Upper lobe of left lung (tissue), 6 donors: ENCODE measurements around the gene KIF4A. TPM values are rescaled to one million over a fixed set of nuclear protein-coding genes. Genes with fewer than 3 reads are reported as not detected.

Experiments used
- ATAC-seq, 2 donors: fragments of 200-7000 bp; cut with Tn5 transposase; one replicate each; pipeline ENCODE4 v1.9.1; 2022; ENCODE audit warnings: mild to moderate bottlenecking in 2 of 2, moderate library complexity in 2 of 2; ENCODE audit not compliant: low FRiP score in 2 of 2
- DNase-seq, 2 donors: peaks; one replicate each; pipeline ENCODE4 v3.0.0-alpha.2; 2019 to 2020
- H3K27ac ChIP-seq, 4 donors: fragments of 200-600 bp; sonication (generic); one replicate each; pipeline ENCODE4 v1.5.1; 2016 to 2019
- H3K27me3 ChIP-seq, 4 donors: fragments of 200-600 bp; sonication (generic); one replicate each; pipeline ENCODE4 v1.5.1; 2017 to 2019
- H3K36me3 ChIP-seq, 4 donors: fragments of 200-600 bp; sonication (generic); one replicate each; pipeline ENCODE4 v1.5.1; 2016 to 2019
- H3K4me1 ChIP-seq, 4 donors: fragments of 200-600 bp; sonication (generic); one replicate each; pipeline ENCODE4 v1.5.1; 2018 to 2019
- H3K4me3 ChIP-seq, 4 donors: fragments of 200-600 bp; sonication (generic); one replicate each; pipeline ENCODE4 v1.5.1; 2017 to 2019; ENCODE audit warnings: mild to moderate bottlenecking in 2 of 4, moderate library complexity in 1 of 4
- H3K9me3 ChIP-seq, 4 donors: fragments of 200-600 bp; sonication (generic); one replicate each; pipeline ENCODE4 v1.5.1; 2018 to 2019
- CTCF ChIP-seq, 6 experiments: fragments of 450-650 bp in 4 of 6; fragments of 200-600 bp in 2 of 6; sonication (generic) in 2 of 6; IDR thresholded peaks; one replicate each; pipeline ENCODE4 v1.5.1; 2016 to 2019; ENCODE audit warnings: antibody characterized with exemption in 6 of 6
- EP300 ChIP-seq, 4 donors: sonication (generic); formaldehyde crosslinking; IDR thresholded peaks; one replicate each; pipeline ENCODE4 v1.5.1; 2017; ENCODE audit warnings: antibody characterized with exemption in 4 of 4, control low read depth in 2 of 4
- POLR2A ChIP-seq, 4 donors: fragments of 450-650 bp; IDR thresholded peaks; one replicate each; pipeline ENCODE4 v1.5.1; 2016 to 2017; ENCODE audit warnings: antibody characterized with exemption in 4 of 4, mild to moderate bottlenecking in 2 of 4
- POLR2AphosphoS5 ChIP-seq, 2 donors: sonication (generic); formaldehyde crosslinking; IDR thresholded peaks; one replicate each; pipeline ENCODE4 v1.5.1; 2017; ENCODE audit warnings: antibody characterized with exemption in 2 of 2
- WGBS, 2 donors: methylation state at CpG; one replicate each; pipeline ENCODE4 v1.1.5; 2017 to 2018; 5-methylcytosine and 5-hydroxymethylcytosine counted together
- total RNA-seq, 6 donors: library from RNA; depleted of rRNA in 4 of 6; stranded (reverse); fragments of >200 nt in 4 of 6; gene quantifications; one replicate each; pipeline versions ENCODE4 v1.1.0 to v1.2.1, GENCODE V29; 2016 to 2021
- donor health status: DM: no; HTN: no; CAD: no; lungs with moderate emphysema.
- donor health status: DM: no; HTN: yes; CAD: no; lungs with severe emphysema.

The KIF4A gene
- total RNA-seq, 6 donors from 2014 or later = under 0.01 to 2.6 (median 0.69) TPM

GRCh38 chrX:70254909-70255308 is 35.0 kb upstream of the KIF4A start:
- no peak for ATAC-seq
- no peak overlapping the region for H3K4me3 ChIP-seq

GRCh38 chrX:70255452-70255851 is 34.5 kb upstream of the KIF4A start:
- no peaks in the 10 kb centered on the region for H3K36me3 ChIP-seq
- peak in 1 of 2 donors; percentile 78 for ATAC-seq

More at GRCh38 chrX:70254909-70255308, 35.0 kb upstream of the KIF4A start:
- Histone ChIP-seq H3K27me3 (no peaks in the 10 kb centered on the region), H3K36me3 (no peaks in the 10 kb centered on the region), H3K27ac (no peak overlapping the region), H3K4me1 (no peaks in the 10 kb centered on the region), H3K9me3 (no peaks in the 10 kb centered on the region)
- 71 to 90% methylated on average over 3 of the region's 3 CpGs for WGBS, 2 donors
- no peak for TF ChIP-seq POLR2A (IDR thresholded peaks at IDR 0.05)
- TF ChIP-seq EP300 (IDR thresholded peaks at IDR 0.05) = no peak
- TF ChIP-seq CTCF (IDR thresholded peaks at IDR 0.05) = no peak
- no peak for TF ChIP-seq POLR2AphosphoS5 (IDR thresholded peaks at IDR 0.05)
- DNase-seq = no peak

GRCh38 chrX:70257423-70258288 is 32.2 kb upstream of the KIF4A start:
- Histone ChIP-seq H3K27ac (no peak overlapping the region), H3K4me3 (no peak overlapping the region), H3K4me1 (no peaks in the 10 kb centered on the region), H3K27me3 (no peaks in the 10 kb centered on the region), H3K36me3 (no peaks in the 10 kb centered on the region), H3K9me3 (no peaks in the 10 kb centered on the region)
- DNase-seq = no peak
- no peak for ATAC-seq
- WGBS, 2 donors = 57 to 70% methylated on average over 2 to 5 of the region's 5 CpGs
- TF ChIP-seq EP300 (IDR thresholded peaks at IDR 0.05) (no peak), CTCF (IDR thresholded peaks at IDR 0.05) (no peak), POLR2AphosphoS5 (IDR thresholded peaks at IDR 0.05) (no peak), POLR2A (IDR thresholded peaks at IDR 0.05) (no peak)

More at GRCh38 chrX:70255452-70255851, 34.5 kb upstream of the KIF4A start:
- Histone ChIP-seq H3K27me3 (no peaks in the 10 kb centered on the region), H3K4me3 (no peak overlapping the region), H3K4me1 (no peaks in the 10 kb centered on the region), H3K9me3 (no peaks in the 10 kb centered on the region), H3K27ac (no peak overlapping the region)
- DNase-seq = no peak
- 75 to 85% methylated on average over 2 of the region's 2 CpGs for WGBS, 2 donors
- TF ChIP-seq CTCF (IDR thresholded peaks at IDR 0.05) = no peak
- TF ChIP-seq POLR2A (IDR thresholded peaks at IDR 0.05) = no peak
- TF ChIP-seq POLR2AphosphoS5 (IDR thresholded peaks at IDR 0.05) = no peak
- no peak for TF ChIP-seq EP300 (IDR thresholded peaks at IDR 0.05)

GRCh38 chrX:70260104-70260503 is 29.8 kb upstream of the KIF4A start, which contains the start of gene P2RY4:
Gene P2RY4, minus strand, starts transcription at chrX:70260204. Its CDS starts 580 bp downstream, at chrX:70259624.
- Histone ChIP-seq H3K27ac (no peak within 1 kb of the TSS), H3K4me3 (no peak within 1 kb of the TSS), H3K9me3 (no peaks in the 10 kb centered on the region), H3K4me1 (no peaks in the 10 kb centered on the region), H3K27me3 (no peaks in the 10 kb centered on the region), H3K36me3 (no peaks in the 10 kb centered on the region)
- ATAC-seq (no peak), DNase-seq (no peak)
- WGBS, 2 donors = 60 to 94% methylated on average over 4 of the region's 4 CpGs
- no peak for TF ChIP-seq POLR2AphosphoS5 (IDR thresholded peaks at IDR 0.05)
- no peak for TF ChIP-seq POLR2A (IDR thresholded peaks at IDR 0.05)
- no peak for TF ChIP-seq EP300 (IDR thresholded peaks at IDR 0.05)
- no peak for TF ChIP-seq CTCF (IDR thresholded peaks at IDR 0.05)
